T1000 (cell line): ENCODE data around the gene RIOK3.
"Not testable (repeated sequence)": the region's sequence is repeated elsewhere in the genome, so short reads cannot be mapped to it uniquely, and the experiment has no call there.

Experiments
- DNase-seq: peaks from one replicate; lab custom pipeline; 2025; ENCODE audit warnings: mixed read lengths; lab: John Stamatoyannopoulos, UW

The RIOK3 gene

DNA sequence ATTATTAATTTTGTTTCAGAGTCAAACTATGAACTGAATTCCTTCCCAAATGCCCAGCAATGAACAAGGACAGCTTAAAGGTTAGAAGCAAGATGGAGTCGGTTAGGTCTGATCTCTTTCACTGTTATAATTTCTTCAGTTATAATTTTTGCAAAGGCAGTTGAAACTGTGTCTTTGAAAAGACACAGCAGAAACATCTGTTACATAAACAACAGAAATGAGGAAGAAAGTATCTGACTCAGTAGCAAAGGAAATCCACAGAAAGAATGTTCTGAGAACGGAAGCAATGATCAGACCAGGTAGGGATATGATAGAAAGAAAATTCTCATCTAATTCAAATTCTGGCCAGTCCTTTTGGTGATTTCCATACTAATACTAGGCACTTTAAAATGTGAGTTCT, 45.0 kb downstream of the RIOK3 start:
- DNase-seq = no peak

DNA sequence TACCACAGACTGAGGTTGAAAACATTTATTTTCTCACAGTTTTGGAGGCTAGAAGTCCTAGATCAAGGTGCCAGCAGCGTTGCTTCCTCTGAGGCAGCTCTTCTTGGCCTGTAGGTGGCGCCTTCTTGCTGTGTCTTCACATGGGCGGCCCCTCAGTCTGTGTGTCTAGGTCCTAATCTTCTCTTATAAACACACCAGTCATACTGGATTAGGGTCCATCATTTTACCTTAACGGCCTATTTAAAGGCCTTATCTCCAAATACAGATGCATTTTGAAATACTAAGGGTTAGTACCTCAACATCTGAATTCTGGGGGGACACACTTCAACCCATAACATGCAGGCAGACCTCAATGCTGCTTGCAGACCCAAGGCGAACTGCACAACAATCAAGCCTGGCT, 45.8 kb downstream of the RIOK3 start:
- peak; percentile 36 for DNase-seq

DNA sequence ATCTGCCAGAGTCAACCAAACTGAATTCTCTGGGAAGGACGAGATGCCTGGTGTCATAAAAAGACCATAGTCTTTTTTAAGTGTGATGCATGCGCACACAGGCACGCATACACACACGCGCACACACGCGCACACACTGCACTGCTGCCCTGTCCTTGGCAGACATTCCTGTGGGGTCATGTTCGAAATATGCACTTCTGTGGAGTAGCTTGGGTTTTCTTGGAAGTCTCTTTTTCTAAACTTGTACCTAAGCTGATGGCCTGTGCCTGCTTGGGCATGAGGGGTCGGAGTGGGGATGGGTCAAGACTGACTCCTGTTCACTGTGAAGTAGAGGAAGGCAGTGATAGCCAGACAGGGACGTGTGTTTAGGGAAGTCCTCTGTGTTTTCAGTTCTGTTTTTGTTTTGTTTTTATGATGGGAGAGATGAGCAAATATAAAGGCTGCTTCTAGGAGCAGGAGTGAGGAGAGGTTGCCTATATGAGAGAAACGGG, 46.2 kb downstream of the RIOK3 start:
- no peak for DNase-seq

DNA sequence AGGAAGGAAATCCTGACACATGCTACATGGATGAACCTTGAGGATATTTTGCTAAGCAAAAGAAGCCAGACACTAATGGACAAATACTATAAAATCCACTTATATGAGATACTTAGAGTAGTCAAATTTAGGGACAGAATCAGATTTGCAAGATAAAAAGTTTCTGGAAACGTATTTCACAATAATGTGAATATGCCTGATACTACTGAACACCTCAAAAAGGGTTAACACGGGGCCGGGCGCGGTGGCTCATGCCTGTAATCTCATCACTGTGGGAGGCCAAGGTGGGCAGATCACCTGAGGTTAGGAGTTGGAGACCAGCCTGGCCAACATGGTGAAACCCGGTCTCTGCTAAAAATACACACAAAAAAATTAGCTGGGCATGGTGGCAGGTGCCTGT, 48.5 kb downstream of the RIOK3 start:
- no peak for DNase-seq

DNA sequence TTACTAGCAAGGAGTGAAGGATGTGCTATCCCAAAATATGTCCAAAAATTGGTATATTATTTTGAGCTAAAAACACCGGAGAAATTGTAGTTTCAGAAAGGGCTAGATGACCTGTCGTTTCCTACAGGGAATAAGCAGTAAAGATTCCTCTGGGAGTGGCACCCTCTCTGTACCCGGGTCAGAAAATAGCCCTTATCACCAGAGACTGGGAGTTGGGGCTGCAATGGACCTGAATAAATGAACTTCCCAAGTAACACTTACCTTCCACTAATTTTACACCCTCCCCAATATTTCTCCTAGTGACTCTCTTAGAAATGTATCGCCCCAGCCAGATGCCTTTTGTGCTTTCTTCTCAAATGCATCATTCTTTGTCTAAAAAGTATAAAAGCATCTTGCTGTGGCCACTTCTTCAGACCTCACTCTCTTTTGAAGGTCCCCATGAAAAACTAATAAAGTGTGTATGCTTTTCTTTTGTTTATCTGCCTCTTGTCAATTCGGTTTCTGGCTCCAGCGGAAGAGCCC, 49.5 kb downstream of the RIOK3 start:
- DNase-seq = no peak

DNA sequence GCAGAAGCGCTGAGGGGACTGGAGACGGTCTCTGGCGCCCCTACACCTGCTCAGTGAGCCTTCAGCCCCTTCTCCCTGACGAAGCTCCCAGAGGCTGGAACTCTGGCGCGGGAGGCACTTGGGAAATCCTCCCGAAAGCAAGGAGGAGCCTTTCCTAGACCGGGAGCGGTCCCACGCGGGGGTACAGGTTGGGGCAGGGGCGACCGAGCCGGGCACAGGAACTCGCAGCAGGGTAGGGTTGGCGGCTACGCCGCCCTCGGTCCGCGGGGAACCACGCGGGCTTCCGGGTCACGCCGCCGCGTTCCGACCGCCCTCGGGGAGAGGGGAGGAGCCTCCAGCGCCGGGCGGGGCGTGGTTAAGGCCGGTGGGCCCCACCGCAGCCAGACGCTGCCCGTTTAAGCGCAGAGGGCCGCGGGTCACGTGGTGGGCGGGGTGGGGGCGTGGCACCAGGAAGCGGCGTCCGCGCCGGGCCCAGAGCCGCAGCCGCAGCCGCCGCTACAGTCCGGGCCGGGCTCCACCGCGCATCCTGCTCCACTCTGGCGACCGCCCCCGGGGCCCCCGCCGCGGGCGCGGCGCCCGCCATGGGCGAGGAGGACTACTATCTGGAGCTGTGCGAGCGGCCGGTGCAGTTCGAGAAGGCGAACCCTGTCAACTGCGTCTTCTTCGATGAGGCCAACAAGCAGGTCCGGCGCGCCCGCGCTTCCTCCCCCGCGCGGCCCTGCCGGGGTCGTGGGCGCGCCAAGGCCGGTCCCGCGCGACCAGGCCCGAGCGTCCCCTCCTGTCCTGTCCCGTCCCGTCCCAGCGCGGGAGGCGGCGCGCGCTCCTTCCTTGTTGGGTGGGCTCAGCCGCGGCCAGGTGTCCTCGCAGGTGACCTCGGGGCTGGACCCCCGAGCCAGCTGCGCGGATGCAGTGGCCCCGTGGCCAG, 50.2 kb downstream of the RIOK3 start, which contains the start of gene RMC1:
Gene RMC1 (plus strand): TSS at position 474 of the 925 bp plus-strand sequence. CDS start 108 bp downstream, at position 582.
- DNase-seq = peak; percentile 93

DNA sequence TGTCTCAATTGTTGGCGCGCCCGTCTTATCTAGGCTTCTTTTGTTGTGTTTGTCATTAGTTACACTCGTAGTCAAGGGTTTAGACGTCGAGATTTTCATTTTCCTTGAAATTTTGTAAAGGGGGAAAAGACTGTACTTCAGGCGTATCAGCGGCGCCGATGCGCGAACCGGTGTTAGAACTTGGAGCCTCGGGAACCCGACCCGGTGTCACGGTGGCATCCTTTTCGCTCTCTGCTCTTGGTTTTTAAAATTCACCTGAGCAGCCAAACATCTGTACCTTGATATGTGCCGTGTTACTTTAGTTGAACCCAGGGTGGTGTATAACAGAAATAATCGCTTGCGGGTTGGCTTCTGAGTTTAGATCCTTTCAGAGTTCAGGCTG, 50.9 kb downstream of the RIOK3 start:
- no peak for DNase-seq

DNA sequence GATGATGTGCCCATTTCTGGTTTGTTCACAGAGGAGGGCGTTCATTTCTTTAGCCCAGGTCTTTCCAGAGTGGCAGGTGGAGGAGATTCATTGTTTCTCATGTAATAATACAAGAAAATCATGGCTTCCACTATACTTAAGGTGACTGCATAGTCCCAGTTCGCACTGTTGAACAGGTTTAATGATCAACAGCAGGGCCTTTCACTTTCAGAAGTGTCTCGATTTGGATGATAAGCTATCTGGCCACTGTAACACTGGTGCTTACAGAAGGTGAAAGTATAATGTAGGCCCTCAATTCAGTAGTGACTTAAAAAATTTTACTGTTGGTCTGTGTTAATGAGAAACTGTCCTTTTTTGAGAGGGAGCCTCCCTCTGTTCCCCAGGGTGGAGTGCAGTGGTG, 51.6 kb downstream of the RIOK3 start:
- DNase-seq = no peak

DNA sequence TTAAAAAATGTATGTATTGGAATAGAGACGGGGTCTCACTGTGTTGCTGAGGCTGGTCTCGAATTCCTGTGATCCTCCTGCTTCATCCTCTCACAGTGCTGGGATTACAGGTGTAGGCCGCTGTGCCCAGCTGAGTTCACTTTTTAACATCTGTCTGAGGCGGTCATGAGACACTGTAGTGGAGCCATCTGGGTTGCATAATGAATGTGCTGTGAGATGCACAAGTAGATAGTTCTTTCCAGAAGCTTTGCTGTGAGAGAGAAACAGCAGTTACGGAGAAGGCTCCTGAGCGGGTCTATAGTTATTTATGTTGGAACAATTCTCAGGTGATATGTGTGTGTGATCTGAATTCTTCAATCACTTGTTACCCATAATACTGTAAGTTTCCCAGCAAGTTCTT, 53.3 kb downstream of the RIOK3 start:
- DNase-seq = no peak

DNA sequence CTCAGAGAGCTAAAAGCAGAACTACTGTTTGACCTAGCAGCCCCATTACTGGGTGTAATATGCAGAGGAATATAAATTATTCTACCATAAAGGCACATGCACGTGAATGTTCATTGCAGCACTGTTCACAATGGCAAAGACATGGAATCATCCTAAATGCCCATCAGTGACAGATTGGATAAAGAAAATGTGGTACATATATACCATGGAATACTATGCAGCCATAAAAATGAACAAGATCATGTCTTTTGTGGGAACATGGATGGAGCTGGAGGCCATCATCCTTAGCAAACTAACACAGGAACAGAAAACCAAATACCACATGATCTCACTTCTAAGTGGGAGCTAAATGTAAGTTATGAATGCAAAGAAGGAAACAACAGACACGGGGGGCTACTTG, 57.8 kb downstream of the RIOK3 start:
- DNase-seq = not testable (repeated sequence)

DNA sequence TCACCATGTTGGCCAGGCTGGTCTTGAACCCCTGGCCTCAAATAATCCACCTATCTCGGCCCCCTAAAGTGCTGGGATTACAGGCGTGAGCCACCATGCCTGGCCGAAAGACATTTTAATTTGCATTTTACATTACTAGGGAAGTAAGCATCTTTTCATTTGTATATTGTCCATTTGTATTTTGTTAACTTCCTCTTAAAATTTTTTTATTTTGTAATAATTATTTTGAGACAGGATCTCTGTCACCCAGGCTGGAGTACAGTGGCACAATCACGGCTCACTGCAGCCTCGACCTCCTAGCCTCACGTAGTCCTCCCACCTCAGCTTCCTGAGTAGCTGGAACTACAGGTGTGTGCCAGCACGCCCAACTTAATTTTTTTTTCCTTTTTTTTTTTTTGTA, 59.1 kb downstream of the RIOK3 start:
- DNase-seq = not testable (repeated sequence)

DNA sequence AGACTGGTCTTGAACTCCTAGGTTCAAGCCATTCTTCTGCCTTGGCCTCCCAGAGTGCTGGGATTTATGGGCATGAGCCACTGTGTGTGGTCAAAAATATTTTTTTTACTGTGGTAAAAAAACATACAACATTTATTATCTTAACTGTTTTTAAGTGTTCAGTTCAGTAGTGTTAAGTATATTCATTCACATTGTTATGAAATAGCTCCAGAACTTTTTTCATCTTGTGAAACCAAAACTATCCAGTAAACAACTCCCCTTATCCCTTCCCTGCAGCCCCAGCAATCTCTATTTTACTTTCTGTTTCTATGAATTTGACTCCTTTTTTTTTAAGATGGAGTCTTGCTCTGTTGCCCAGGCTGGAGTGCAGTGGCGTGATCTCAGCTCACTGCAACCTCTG, 59.6 kb downstream of the RIOK3 start:
- no peak for DNase-seq

DNA sequence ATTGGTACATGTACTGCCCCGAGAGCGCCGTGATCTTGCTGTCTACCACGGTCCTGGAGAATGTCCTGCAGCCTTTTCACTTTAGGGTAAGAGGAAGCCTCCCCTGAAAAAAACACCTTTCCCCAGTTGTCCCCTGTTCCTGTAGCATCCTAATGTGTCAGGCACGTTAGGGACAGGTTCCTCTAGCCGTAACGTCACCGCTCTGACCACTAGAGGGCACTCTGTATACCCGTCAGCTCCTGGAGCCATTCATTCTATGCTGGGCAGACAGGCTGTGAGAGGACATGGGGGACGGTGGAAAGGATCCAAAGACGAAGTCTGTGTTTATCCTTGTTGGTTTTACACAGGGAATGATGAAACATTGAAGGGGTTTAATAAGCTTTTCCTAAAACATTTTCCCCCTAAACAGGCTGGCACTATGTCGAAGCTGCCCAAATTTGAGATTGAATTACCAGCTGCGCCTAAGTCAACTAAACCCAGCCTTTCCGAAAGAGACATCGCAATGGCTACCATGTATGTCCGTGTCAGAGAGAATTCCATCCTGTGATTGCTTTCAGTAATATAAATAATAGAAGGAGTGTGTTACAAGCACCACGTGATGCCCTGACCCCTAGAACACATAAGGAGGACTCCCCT, 62.9 kb downstream of the RIOK3 start:
- peak; percentile 45 for DNase-seq

DNA sequence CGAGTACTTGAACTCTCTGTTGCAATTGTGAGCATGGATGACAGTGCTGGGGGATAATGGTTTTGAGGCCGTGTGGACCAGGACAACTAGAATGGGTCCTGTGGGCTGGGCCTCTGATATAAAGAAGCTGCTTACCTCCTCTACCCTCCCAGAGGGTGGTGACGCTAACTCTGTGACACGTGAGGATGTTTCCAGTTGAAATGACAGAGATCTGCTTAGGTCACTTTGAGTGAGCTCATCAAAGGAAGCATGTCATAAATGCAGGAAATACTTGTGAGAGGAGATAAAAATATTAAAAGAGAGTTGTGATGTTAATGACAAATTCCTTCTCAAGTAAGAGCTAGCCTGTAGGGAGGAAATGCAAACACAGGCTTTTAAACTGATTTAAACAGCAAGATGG, 66.6 kb downstream of the RIOK3 start:
- DNase-seq = no peak

DNA sequence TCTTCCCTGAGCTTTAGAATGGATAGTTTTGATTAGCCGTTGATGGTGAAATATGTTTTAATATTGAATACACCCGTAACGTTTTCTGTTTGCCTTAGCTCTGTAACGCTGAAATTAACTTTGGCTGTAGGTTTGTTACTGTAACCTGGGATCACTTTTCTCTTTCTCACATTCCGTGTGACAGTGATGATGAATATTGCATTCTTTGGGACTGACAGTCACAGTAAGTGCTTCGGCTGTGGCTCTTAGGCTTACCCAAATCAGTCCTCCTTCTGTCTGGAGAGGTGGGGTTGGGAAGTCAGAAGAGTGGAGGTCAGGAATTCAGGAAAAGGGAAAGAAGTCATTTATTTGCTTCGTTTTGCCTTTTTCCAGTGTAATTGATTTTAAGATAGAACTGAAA, 68.2 kb downstream of the RIOK3 start:
- DNase-seq = no peak

DNA sequence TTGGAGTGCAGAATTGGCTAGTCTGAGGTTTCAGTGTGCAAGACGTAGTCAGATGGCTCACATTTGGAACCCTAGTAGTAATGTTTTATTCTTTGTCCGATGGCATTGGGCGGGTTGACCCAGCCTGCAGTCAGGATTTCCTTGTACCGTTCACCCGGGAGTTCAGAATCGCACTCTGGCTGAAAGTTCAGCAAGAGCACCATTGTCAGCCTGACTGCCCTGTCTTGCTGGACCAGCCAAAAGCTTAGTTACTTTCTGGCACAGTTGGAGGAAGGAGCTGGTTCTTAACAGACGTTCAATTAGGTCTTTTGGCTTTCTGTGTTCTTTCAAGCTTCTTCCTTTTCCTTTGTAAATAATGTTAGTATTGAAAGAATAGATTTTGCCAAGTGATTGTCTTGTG, 68.8 kb downstream of the RIOK3 start:
- no peak for DNase-seq

DNA sequence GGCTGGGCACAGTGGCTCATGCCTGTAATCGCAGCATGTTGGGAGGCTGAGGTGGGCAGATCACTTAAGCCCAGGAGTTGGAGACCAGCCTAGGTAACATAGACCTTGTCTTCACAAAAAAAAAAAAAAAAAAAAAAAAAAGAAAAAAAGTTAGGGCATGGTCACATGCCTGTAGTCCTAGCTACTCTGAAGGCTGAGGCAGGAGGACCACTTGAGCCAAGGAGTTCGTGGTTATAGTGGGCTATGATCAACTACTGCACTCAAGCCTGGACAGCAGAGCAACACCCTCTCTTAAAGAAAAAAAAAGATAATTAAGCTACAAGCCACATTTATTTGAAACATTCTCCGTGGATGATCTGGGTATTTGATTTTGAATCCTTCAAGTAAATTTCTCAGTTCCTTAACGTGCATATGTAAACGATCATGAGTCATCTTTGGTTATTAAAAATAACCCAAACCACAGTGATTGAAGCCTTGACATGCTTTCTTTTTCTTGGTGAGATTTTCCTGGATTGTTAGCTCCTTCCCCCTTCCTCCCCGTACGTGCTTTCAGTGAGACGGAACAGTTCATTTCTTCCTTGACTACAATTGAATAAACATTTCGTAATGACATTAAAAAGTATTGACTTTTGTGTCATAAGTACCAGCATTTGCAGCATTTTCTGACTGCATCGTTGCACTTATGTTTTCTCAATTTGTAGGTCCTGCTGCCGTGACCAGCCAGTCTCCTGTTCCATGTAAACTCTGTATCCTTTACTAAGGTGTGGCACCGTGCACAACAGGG, 70.5 kb downstream of the RIOK3 start:
- DNase-seq = no peak

DNA sequence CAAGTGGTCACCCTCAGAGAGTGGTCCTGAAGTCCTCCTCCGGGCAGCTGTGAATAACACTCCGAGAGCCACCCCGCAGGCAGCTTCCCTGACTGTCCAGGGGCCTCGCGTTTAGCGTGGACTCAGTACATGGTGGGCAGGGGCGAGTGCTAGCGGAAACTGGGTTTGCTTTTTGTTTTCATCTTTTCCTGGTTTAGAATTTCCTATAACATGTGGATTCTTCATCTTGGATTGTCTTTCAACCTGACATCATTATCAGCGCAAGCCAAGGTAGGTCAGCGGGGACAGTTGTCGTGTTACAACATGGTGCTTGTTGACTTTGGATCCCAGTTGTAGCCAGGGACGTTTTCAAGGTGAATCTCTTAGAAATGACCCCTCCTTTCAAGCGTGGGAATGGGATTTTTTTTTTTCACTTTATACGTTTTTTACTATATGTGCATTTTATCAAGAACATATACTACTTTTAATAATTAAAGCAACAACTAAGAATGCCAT, 71.2 kb downstream of the RIOK3 start:
- no peak for DNase-seq

DNA sequence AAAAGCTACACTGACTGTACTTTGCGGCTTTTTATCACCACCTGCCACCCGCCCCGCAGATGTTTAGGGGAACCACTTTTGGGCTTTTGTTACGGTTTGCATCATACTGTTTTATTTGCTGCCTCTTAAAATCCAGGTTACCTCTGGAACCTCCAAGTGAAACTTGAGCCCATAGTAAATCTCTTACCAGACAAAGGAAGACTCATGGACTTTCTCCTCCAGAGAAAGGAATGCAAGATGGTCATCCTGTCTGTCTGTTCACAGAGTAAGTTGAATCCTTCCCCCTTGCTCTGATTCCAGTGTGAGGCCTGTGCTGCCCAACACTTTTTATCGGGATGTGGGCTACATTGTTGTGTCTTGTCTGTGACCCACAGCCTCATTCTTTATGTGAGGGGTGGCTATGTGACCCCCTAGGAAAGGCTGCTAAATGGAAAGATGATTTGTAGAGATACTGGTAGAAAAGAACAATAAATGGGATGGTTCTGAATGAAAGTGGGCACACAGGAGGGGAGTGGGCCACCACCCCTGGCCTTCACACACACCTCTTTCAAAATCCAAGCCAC, 73.5 kb downstream of the RIOK3 start:
- no peak for DNase-seq

DNA sequence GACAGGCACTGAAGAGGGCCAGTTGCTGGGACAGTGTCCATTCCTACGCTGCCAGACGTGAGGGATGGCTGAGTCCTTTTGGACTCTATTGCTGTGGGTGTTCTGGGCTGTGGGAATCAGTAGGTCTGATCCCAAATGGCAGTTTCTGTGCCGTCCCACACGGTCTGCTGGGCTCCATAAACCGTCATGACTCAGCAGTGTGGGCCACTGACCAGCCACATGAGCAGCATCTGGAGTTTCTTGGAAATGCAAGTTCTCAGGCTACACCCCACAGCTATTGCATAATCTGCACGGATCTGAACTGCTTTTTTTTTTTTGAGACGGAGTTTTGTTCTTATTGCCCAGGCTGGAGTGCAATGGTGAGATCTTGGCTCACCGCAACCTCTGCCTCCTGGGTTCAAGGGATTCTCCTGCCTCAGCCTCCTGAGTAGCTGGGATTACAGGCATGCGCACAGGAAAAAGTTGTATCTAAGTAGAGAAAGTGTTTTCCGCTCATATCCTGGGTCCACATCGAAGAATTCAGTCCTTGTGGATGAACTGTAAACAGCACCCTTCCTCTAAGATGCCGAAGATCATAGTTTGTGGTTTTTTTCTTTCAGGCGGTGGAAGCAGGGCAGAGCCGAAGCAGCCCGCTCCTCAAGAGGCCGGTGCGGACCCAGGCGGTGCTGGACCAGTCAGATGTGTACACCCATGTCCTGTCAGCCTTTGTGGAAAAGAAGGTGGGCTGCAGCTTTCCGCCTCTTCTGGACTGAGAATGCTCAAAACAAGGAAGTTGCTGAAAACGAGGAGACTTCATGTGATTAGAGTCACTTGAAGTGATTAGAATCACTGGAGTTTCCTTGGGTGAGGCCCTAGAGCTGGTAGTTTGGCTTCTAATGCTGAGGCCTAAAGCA, 75.7 kb downstream of the RIOK3 start:
- no peak for DNase-seq

DNA sequence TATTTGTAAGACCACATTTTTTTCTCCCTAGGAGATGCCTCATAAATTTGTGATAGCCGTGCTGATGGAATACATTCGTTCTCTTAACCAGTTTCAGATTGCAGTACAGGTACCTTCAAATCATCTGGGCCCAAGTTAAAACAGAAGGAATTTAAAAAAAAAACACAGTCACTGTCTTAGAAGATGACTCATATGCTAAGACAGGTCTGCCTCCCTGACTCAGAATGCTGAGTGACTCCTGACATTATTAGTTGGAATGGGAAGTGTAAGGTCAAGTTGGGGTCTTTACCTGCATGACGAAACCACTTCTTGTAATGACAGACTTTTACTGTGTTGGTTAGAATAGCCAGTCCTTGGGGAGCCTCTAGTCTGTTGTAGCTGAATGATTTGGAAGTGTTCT, 76.5 kb downstream of the RIOK3 start:
- DNase-seq = no peak
